Measurements from ENCODE around the gene AUTS2.

The AUTS2 gene

GRCh38 chr7:70033226-70033625, 435.0 kb downstream of the AUTS2 start:
- no peak overlapping the region for H3K4me3 ChIP-seq (replicated peaks in 1 of 2; ENCODE audit: low read depth in 2 of 2, low read length in 2 of 2)
- DNase-seq (ENCODE audit: low read depth in 2 of 2), result no peak
- TF ChIP-seq CTCF (IDR thresholded peaks at IDR 0.05; ENCODE audit: low read depth, low read length), result no peak

GRCh38 chr7:70034999-70035398, 436.7 kb downstream of the AUTS2 start:
- peak in 1 of 2 donors; percentile 4 for DNase-seq (ENCODE audit: low read depth in 2 of 2)
- no peak overlapping the region for H3K4me3 ChIP-seq (replicated peaks in 1 of 2; ENCODE audit: low read depth in 2 of 2, low read length in 2 of 2)
- no peak for TF ChIP-seq CTCF (IDR thresholded peaks at IDR 0.05; ENCODE audit: low read depth, low read length)

DNA sequence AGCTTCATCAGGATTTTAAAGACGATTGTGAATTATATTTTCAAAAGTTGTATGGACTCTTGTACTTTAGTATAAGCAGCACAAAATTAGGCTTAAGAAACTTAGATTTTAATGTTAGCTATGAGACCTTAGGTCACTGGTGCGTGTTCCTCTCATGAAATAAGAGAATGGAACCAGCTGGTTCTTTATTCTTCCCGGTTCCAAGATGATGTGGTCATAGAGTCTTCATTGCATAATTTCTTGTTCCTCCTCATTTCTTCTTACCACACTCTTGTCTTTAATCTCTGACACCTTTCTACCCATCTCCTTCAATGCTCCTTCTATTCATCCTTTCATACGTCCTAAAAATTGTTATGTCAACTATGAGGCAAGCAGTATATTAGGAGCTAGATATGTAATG, 437.2 kb downstream of the AUTS2 start:
- no peak overlapping the region for H3K4me3 ChIP-seq (replicated peaks in 1 of 2; ENCODE audit: low read depth in 2 of 2, low read length in 2 of 2)
- TF ChIP-seq CTCF (IDR thresholded peaks at IDR 0.05; ENCODE audit: low read depth, low read length), result no peak
- DNase-seq (ENCODE audit: low read depth in 2 of 2), result peak in 1 of 2 donors; percentile 10

DNA sequence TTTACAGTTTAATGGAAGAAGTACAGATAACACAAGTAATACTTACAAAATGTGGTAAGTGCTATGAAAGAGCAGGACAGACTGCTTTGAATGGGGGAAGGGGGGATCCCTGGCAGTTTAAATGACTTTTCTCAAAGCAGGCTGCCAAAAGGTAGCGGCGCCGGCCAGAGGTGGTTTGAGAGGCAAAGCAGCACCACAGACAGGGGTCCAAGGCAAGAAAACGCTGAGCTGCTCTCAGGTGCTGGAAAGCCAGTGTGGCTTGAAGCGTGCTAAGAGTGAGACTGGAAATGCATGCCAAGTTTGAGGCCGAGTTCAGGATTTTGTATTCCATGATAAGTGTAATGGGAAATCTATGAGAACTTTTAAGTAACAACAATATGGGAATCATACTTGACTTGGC, 437.7 kb downstream of the AUTS2 start:
- no peak overlapping the region for H3K4me3 ChIP-seq (replicated peaks in 1 of 2; ENCODE audit: low read depth in 2 of 2, low read length in 2 of 2)
- no peak for DNase-seq (ENCODE audit: low read depth in 2 of 2)
- TF ChIP-seq CTCF (IDR thresholded peaks at IDR 0.05; ENCODE audit: low read depth, low read length), result no peak

GRCh38 chr7:70036695-70037094, 438.4 kb downstream of the AUTS2 start:
- H3K4me3 ChIP-seq (replicated peaks in 1 of 2; ENCODE audit: low read depth in 2 of 2, low read length in 2 of 2), result no peak overlapping the region
- no peak for TF ChIP-seq CTCF (IDR thresholded peaks at IDR 0.05; ENCODE audit: low read depth, low read length)
- no peak for DNase-seq (ENCODE audit: low read depth in 2 of 2)

- no peak overlapping the region for H3K4me3 ChIP-seq (replicated peaks in 1 of 2; ENCODE audit: low read depth in 2 of 2, low read length in 2 of 2)
- DNase-seq (ENCODE audit: low read depth in 2 of 2), result peak in 1 of 2 donors; percentile 6
- no peak for TF ChIP-seq CTCF (IDR thresholded peaks at IDR 0.05; ENCODE audit: low read depth, low read length)
Observed at GRCh38 chr7:70037171-70037933, 439.1 kb downstream of the AUTS2 start.

DNA sequence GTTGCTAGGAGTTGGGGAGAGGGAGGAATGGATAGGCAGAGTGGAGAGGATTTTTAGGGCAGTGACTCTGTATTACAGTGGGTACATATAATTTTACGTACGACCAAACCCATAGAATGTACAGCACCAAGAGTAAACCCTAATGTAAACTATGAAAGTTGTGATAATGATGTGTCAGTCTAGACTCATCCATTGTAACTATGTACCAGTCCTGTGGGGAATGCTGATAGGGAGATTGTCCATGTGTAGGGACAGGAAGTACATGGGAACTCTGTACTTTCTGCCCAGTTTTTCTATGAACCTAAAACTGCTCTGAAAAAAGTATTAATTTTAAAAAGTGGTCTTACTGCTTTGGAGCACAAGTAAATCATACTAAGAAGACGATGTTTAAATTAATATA, 441.8 kb downstream of the AUTS2 start:
- TF ChIP-seq CTCF (IDR thresholded peaks at IDR 0.05; ENCODE audit: low read depth, low read length), result no peak
- no peak overlapping the region for H3K4me3 ChIP-seq (replicated peaks in 1 of 2; ENCODE audit: low read depth in 2 of 2, low read length in 2 of 2)
- DNase-seq (ENCODE audit: low read depth in 2 of 2), result no peak
